Skeletal muscle tissue (tissue), 4 donors: Measurements from ENCODE around the gene MYO9A. TPM values are rescaled to one million over a fixed set of nuclear protein-coding genes. Genes with fewer than 3 reads are reported as not detected.

ENCODE experiments used
- H3K27ac ChIP-seq: one replicate; pipeline ENCODE4 v1.7.0; 2013; ENCODE audit warnings: mild to moderate bottlenecking, low read depth, low read length, inconsistent platforms
- H3K27me3 ChIP-seq, 3 donors: one replicate each; pipeline ENCODE4 v1.7.0; 2013; ENCODE audit warnings: low read length in 3 of 3; ENCODE audit not compliant: control insufficient read depth in 3 of 3, insufficient read depth in 3 of 3
- H3K36me3 ChIP-seq, 3 donors: one replicate each; pipeline ENCODE4 v1.7.0; 2013; ENCODE audit warnings: low read length in 3 of 3; ENCODE audit not compliant: control insufficient read depth in 3 of 3, insufficient read depth in 3 of 3
- H3K4me1 ChIP-seq, 3 donors: one replicate each; pipeline ENCODE4 v1.7.0; 2013; ENCODE audit warnings: low read length in 3 of 3, mild to moderate bottlenecking in 3 of 3; ENCODE audit not compliant: control insufficient read depth in 3 of 3, insufficient read depth in 3 of 3
- H3K4me3 ChIP-seq, 3 donors: one replicate each; pipeline ENCODE4 v1.7.0; 2013; ENCODE audit warnings: low read length in 3 of 3
- H3K9ac ChIP-seq, 3 donors: one replicate each; pipeline ENCODE4 v1.7.0; 2013; ENCODE audit warnings: low read length in 3 of 3, mild to moderate bottlenecking in 3 of 3, moderate library complexity in 2 of 3, low read depth in 1 of 3
- H3K9me3 ChIP-seq, 3 donors: one replicate each; pipeline ENCODE4 v1.7.0; 2013; ENCODE audit warnings: low read length in 3 of 3; ENCODE audit not compliant: control insufficient read depth in 3 of 3
- total RNA-seq: library from RNA; depleted of rRNA; stranded (reverse); fragments of >200 nt; gene quantifications from one replicate; pipeline ENCODE4 v1.2.3, GENCODE V29; 2014
- donor health status: Osteomylitis.

The MYO9A gene
- total RNA-seq, 1 donor from 2014 or later: 88.2 TPM

GRCh38 chr15:72050700-72051099 lies 67.2 kb downstream of the MYO9A start:
- H3K9ac ChIP-seq: no peak overlapping the region
- no peaks in the 10 kb centered on the region for H3K27me3 ChIP-seq
- no peak overlapping the region for H3K27ac ChIP-seq
- peaks cover 0 to 3% (median 0%) of the 10 kb centered on the region in 3 donors for H3K36me3 ChIP-seq
- no peaks in the 10 kb centered on the region for H3K9me3 ChIP-seq
- no peak overlapping the region for H3K4me3 ChIP-seq
- H3K4me1 ChIP-seq: peaks cover 5 to 15% (median 7%) of the 10 kb centered on the region in 3 donors

GRCh38 chr15:72047020-72047419 lies 70.9 kb downstream of the MYO9A start:
- H3K4me1 ChIP-seq: peaks cover 5 to 10% (median 7%) of the 10 kb centered on the region in 3 donors
- H3K9ac ChIP-seq: no peak overlapping the region
- H3K27ac ChIP-seq: no peak overlapping the region
- H3K4me3 ChIP-seq: no peak overlapping the region
- no peaks in the 10 kb centered on the region for H3K9me3 ChIP-seq
- peaks cover 0 to 3% (median 0%) of the 10 kb centered on the region in 3 donors for H3K36me3 ChIP-seq
- no peaks in the 10 kb centered on the region for H3K27me3 ChIP-seq

- H3K9ac ChIP-seq: no peak overlapping the region
- H3K36me3 ChIP-seq: peaks cover 0 to 6% (median 3%) of the 10 kb centered on the region in 3 donors
- no peak overlapping the region for H3K4me3 ChIP-seq
- H3K9me3 ChIP-seq: no peaks in the 10 kb centered on the region
- H3K27me3 ChIP-seq: no peaks in the 10 kb centered on the region
- peaks cover 4 to 13% (median 7%) of the 10 kb centered on the region in 3 donors for H3K4me1 ChIP-seq
- H3K27ac ChIP-seq: no peak overlapping the region
These were observed 73.0 kb downstream of the MYO9A start for GRCh38 chr15:72044956-72045355.

- H3K4me3 ChIP-seq: no peak overlapping the region
- H3K27ac ChIP-seq: no peak overlapping the region
- H3K27me3 ChIP-seq: no peaks in the 10 kb centered on the region
- H3K9me3 ChIP-seq: no peaks in the 10 kb centered on the region
- H3K36me3 ChIP-seq: peaks cover 0 to 9% (median 3%) of the 10 kb centered on the region in 3 donors
- H3K4me1 ChIP-seq: peaks cover 0 to 5% (median 0%) of the 10 kb centered on the region in 3 donors
- no peak overlapping the region for H3K9ac ChIP-seq
These were observed 75.1 kb downstream of the MYO9A start for GRCh38 chr15:72042865-72043264.

- Histone ChIP-seq H3K4me1 (peaks cover 0 to 3% (median 0%) of the 10 kb centered on the region in 3 donors), H3K36me3 (peaks cover 0 to 9% (median 3%) of the 10 kb centered on the region in 3 donors)
These were observed 75.9 kb downstream of the MYO9A start for GRCh38 chr15:72042054-72042453.

GRCh38 chr15:72037321-72037720 lies 80.6 kb downstream of the MYO9A start:
- Histone ChIP-seq H3K4me3 (no peak overlapping the region), H3K27me3 (no peaks in the 10 kb centered on the region), H3K9me3 (no peaks in the 10 kb centered on the region), H3K27ac (no peak overlapping the region), H3K9ac (no peak overlapping the region), H3K36me3 (peaks cover 0 to 9% (median 0%) of the 10 kb centered on the region in 3 donors), H3K4me1 (peaks cover 0 to 8% (median 3%) of the 10 kb centered on the region in 3 donors)

More at GRCh38 chr15:72042054-72042453, 75.9 kb downstream of the MYO9A start:
- no peak overlapping the region for H3K9ac ChIP-seq
- H3K27me3 ChIP-seq: no peaks in the 10 kb centered on the region
- H3K9me3 ChIP-seq: no peaks in the 10 kb centered on the region
- no peak overlapping the region for H3K4me3 ChIP-seq
- H3K27ac ChIP-seq: no peak overlapping the region

- Histone ChIP-seq H3K4me3 (no peak overlapping the region), H3K9me3 (no peaks in the 10 kb centered on the region), H3K4me1 (peaks cover 0 to 8% (median 1%) of the 10 kb centered on the region in 3 donors), H3K9ac (no peak overlapping the region), H3K36me3 (peaks cover 0 to 3% (median 0%) of the 10 kb centered on the region in 3 donors), H3K27me3 (no peaks in the 10 kb centered on the region), H3K27ac (no peak overlapping the region)
These were observed 82.9 kb downstream of the MYO9A start for GRCh38 chr15:72034859-72035650.

- H3K9ac ChIP-seq: no peak overlapping the region
- no peaks in the 10 kb centered on the region for H3K27me3 ChIP-seq
- no peaks in the 10 kb centered on the region for H3K36me3 ChIP-seq
- no peaks in the 10 kb centered on the region for H3K9me3 ChIP-seq
- no peak overlapping the region for H3K27ac ChIP-seq
- peaks cover 0 to 8% (median 0%) of the 10 kb centered on the region in 3 donors for H3K4me1 ChIP-seq
- H3K4me3 ChIP-seq: no peak overlapping the region
These were observed 83.6 kb downstream of the MYO9A start for GRCh38 chr15:72034351-72034750.

GRCh38 chr15:72033711-72034110 lies 84.2 kb downstream of the MYO9A start:
- Histone ChIP-seq H3K9me3 (no peaks in the 10 kb centered on the region), H3K4me3 (no peak overlapping the region), H3K27me3 (no peaks in the 10 kb centered on the region), H3K27ac (no peak overlapping the region), H3K4me1 (peaks cover 0 to 8% (median 0%) of the 10 kb centered on the region in 3 donors), H3K36me3 (no peaks in the 10 kb centered on the region), H3K9ac (peak overlapping the region in 1 of 3 donors; percentile 47)

- no peak overlapping the region for H3K27ac ChIP-seq
- peaks cover 0 to 8% (median 0%) of the 10 kb centered on the region in 3 donors for H3K4me1 ChIP-seq
- no peak overlapping the region for H3K4me3 ChIP-seq
- H3K9ac ChIP-seq: no peak overlapping the region
- H3K9me3 ChIP-seq: no peaks in the 10 kb centered on the region
- H3K27me3 ChIP-seq: no peaks in the 10 kb centered on the region
- no peaks in the 10 kb centered on the region for H3K36me3 ChIP-seq
These were observed 84.7 kb downstream of the MYO9A start for GRCh38 chr15:72033285-72033684.
